Activated T-cell treated with anti-CD3 and anti-CD28 coated beads, Interleukin-2, amount 50 U/mL, for 4 hours (primary cell): Measurements from ENCODE around the gene SLC9A2. TPM values are rescaled to one million over a fixed set of nuclear protein-coding genes. Genes with fewer than 3 reads are reported as not detected.

ENCODE experiments used
- ATAC-seq, 2 donors: fragments of 200-7000 bp; cut with Tn5 transposase; one replicate each; pipeline ENCODE4 v1.10.0; 2021
- DNase-seq: peaks from one replicate; pipeline ENCODE4 v3.0.0-alpha.2; 2020
- H3K27me3 Mint-ChIP-seq: one replicate; pipeline ENCODE4 v1.8.0; 2021; ENCODE audit warnings: low read depth, mixed read lengths
- H3K36me3 Mint-ChIP-seq: one replicate; pipeline ENCODE4 v1.8.0; 2022; ENCODE audit warnings: mixed read lengths; ENCODE audit not compliant: insufficient read depth
- H3K4me1 Mint-ChIP-seq: one replicate; pipeline ENCODE4 v1.8.0; 2021; ENCODE audit warnings: low read depth, mixed read lengths
- H3K4me3 Mint-ChIP-seq: one replicate; pipeline ENCODE4 v1.8.0; 2021; ENCODE audit warnings: mild to moderate bottlenecking, moderate library complexity, mixed read lengths
- H3K9me3 Mint-ChIP-seq: one replicate; pipeline ENCODE4 v1.8.0; 2021; ENCODE audit warnings: mixed read lengths
- total RNA-seq, 3 donors: library from RNA; stranded (reverse); gene quantifications; one replicate each; pipeline ENCODE4 v1.2.1, GENCODE V29; 2021

The SLC9A2 gene
- total RNA-seq, 3 donors from 2014 or later = 0.03 to 0.08 (median 0.05) TPM

- Mint-ChIP-seq H3K36me3 (no peaks in the 10 kb centered on the region), H3K9me3 (no peaks in the 10 kb centered on the region), H3K4me3 (no peak overlapping the region), H3K27me3 (peaks cover 12% of the 10 kb centered on the region), H3K4me1 (no peaks in the 10 kb centered on the region)
- ATAC-seq = no peak
- DNase-seq = no peak
Measured at GRCh38 chr2:102674836-102675235, 55.5 kb downstream of the SLC9A2 start.

- no peak overlapping the region for H3K4me3 Mint-ChIP-seq
- H3K27me3 Mint-ChIP-seq = peaks cover 15% of the 10 kb centered on the region
- no peaks in the 10 kb centered on the region for H3K9me3 Mint-ChIP-seq
- DNase-seq (no peak), ATAC-seq (no peak)
- no peaks in the 10 kb centered on the region for H3K4me1 Mint-ChIP-seq
- no peaks in the 10 kb centered on the region for H3K36me3 Mint-ChIP-seq
Measured at GRCh38 chr2:102677244-102678215, 58.2 kb downstream of the SLC9A2 start.

GRCh38 chr2:102678442-102678841 lies 59.1 kb downstream of the SLC9A2 start:
- no peaks in the 10 kb centered on the region for H3K9me3 Mint-ChIP-seq
- no peak for DNase-seq
- H3K4me1 Mint-ChIP-seq = no peaks in the 10 kb centered on the region
- no peak for ATAC-seq
- no peaks in the 10 kb centered on the region for H3K36me3 Mint-ChIP-seq
- peaks cover 15% of the 10 kb centered on the region for H3K27me3 Mint-ChIP-seq
- H3K4me3 Mint-ChIP-seq = no peak overlapping the region

GRCh38 chr2:102686479-102687439 lies 67.4 kb downstream of the SLC9A2 start:
- H3K36me3 Mint-ChIP-seq = no peaks in the 10 kb centered on the region
- no peak for DNase-seq
- no peaks in the 10 kb centered on the region for H3K9me3 Mint-ChIP-seq
- peaks cover 2% of the 10 kb centered on the region for H3K27me3 Mint-ChIP-seq
- peak; percentile 40 to 63 for ATAC-seq
- H3K4me3 Mint-ChIP-seq = no peak overlapping the region
- H3K4me1 Mint-ChIP-seq = no peaks in the 10 kb centered on the region

GRCh38 chr2:102690012-102690411 lies 70.7 kb downstream of the SLC9A2 start:
- DNase-seq = no peak
- H3K4me1 Mint-ChIP-seq = no peaks in the 10 kb centered on the region
- H3K4me3 Mint-ChIP-seq = no peak overlapping the region
- peaks cover 4% of the 10 kb centered on the region for H3K27me3 Mint-ChIP-seq
- ATAC-seq = no peak
- no peaks in the 10 kb centered on the region for H3K9me3 Mint-ChIP-seq
- H3K36me3 Mint-ChIP-seq = no peaks in the 10 kb centered on the region

- Mint-ChIP-seq H3K36me3 (no peaks in the 10 kb centered on the region), H3K27me3 (peaks cover 4% of the 10 kb centered on the region), H3K4me3 (no peak overlapping the region), H3K4me1 (no peaks in the 10 kb centered on the region), H3K9me3 (no peaks in the 10 kb centered on the region)
- ATAC-seq (no peak), DNase-seq (no peak)
Measured at GRCh38 chr2:102696463-102696862, 77.1 kb downstream of the SLC9A2 start.

- DNase-seq = no peak
- peaks cover 1% of the 10 kb centered on the region for H3K27me3 Mint-ChIP-seq
- no peaks in the 10 kb centered on the region for H3K9me3 Mint-ChIP-seq
- H3K4me3 Mint-ChIP-seq = no peak overlapping the region
- H3K4me1 Mint-ChIP-seq = no peaks in the 10 kb centered on the region
- H3K36me3 Mint-ChIP-seq = no peaks in the 10 kb centered on the region
- ATAC-seq = no peak
Measured at GRCh38 chr2:102698369-102699111, 79.2 kb downstream of the SLC9A2 start.

- no peak for ATAC-seq
- Mint-ChIP-seq H3K36me3 (no peaks in the 10 kb centered on the region), H3K27me3 (peaks cover 7% of the 10 kb centered on the region), H3K4me3 (no peak overlapping the region), H3K9me3 (no peaks in the 10 kb centered on the region), H3K4me1 (no peaks in the 10 kb centered on the region)
- DNase-seq = no peak
Measured at GRCh38 chr2:102703305-102703704, 84.0 kb downstream of the SLC9A2 start.

GRCh38 chr2:102703748-102704147 lies 84.4 kb downstream of the SLC9A2 start:
- ATAC-seq (no peak), DNase-seq (no peak)
- Mint-ChIP-seq H3K4me3 (no peak overlapping the region), H3K4me1 (no peaks in the 10 kb centered on the region), H3K9me3 (no peaks in the 10 kb centered on the region), H3K36me3 (no peaks in the 10 kb centered on the region), H3K27me3 (peaks cover 7% of the 10 kb centered on the region)

- H3K27me3 Mint-ChIP-seq = peaks cover 7% of the 10 kb centered on the region
- H3K36me3 Mint-ChIP-seq = no peaks in the 10 kb centered on the region
- DNase-seq (no peak), ATAC-seq (no peak)
- H3K9me3 Mint-ChIP-seq = no peaks in the 10 kb centered on the region
- no peak overlapping the region for H3K4me3 Mint-ChIP-seq
- H3K4me1 Mint-ChIP-seq = no peaks in the 10 kb centered on the region
Measured at GRCh38 chr2:102704531-102704930, 85.2 kb downstream of the SLC9A2 start.

GRCh38 chr2:102707796-102708695 lies 88.7 kb downstream of the SLC9A2 start:
- Mint-ChIP-seq H3K27me3 (peaks cover 7% of the 10 kb centered on the region), H3K36me3 (no peaks in the 10 kb centered on the region), H3K9me3 (no peaks in the 10 kb centered on the region), H3K4me1 (no peaks in the 10 kb centered on the region), H3K4me3 (no peak overlapping the region)
- no peak for ATAC-seq
- DNase-seq = no peak

- no peaks in the 10 kb centered on the region for H3K9me3 Mint-ChIP-seq
- no peak for ATAC-seq
- DNase-seq = no peak
- no peak overlapping the region for H3K4me3 Mint-ChIP-seq
- H3K36me3 Mint-ChIP-seq = no peaks in the 10 kb centered on the region
- no peaks in the 10 kb centered on the region for H3K4me1 Mint-ChIP-seq
- peaks cover 7% of the 10 kb centered on the region for H3K27me3 Mint-ChIP-seq
Measured at GRCh38 chr2:102708847-102709559, 89.7 kb downstream of the SLC9A2 start.
